ENCODE data around the gene RPS3A.

The RPS3A gene

GRCh38 chr4:151139814-151140213, 40.4 kb downstream of the RPS3A start:
- no peak for DNase-seq (ENCODE audit: low read depth)
- TF ChIP-seq CTCF (IDR thresholded peaks at IDR 0.05; ENCODE audit: control insufficient read depth, insufficient read depth, low read depth, low read length, missing control alignments): no peak
- no peak overlapping the region for H3K4me3 ChIP-seq (ENCODE audit: control insufficient read depth, low read depth, low read length)

GRCh38 chr4:151142758-151143157, 43.3 kb downstream of the RPS3A start:
- TF ChIP-seq CTCF (IDR thresholded peaks at IDR 0.05; ENCODE audit: control insufficient read depth, insufficient read depth, low read depth, low read length, missing control alignments): no peak

GRCh38 chr4:151143162-151143561, 43.7 kb downstream of the RPS3A start:
- TF ChIP-seq CTCF (IDR thresholded peaks at IDR 0.05; ENCODE audit: control insufficient read depth, insufficient read depth, low read depth, low read length, missing control alignments): no peak
- DNase-seq (ENCODE audit: low read depth): no peak
- H3K4me3 ChIP-seq (ENCODE audit: control insufficient read depth, low read depth, low read length): no peak overlapping the region

More at GRCh38 chr4:151142758-151143157, 43.3 kb downstream of the RPS3A start:
- no peak for DNase-seq (ENCODE audit: low read depth)
- no peak overlapping the region for H3K4me3 ChIP-seq (ENCODE audit: control insufficient read depth, low read depth, low read length)

GRCh38 chr4:151143811-151144210, 44.4 kb downstream of the RPS3A start:
- TF ChIP-seq CTCF (IDR thresholded peaks at IDR 0.05; ENCODE audit: control insufficient read depth, insufficient read depth, low read depth, low read length, missing control alignments): no peak
- no peak overlapping the region for H3K4me3 ChIP-seq (ENCODE audit: control insufficient read depth, low read depth, low read length)
- DNase-seq (ENCODE audit: low read depth): no peak

GRCh38 chr4:151144329-151145072, 45.1 kb downstream of the RPS3A start:
- no peak overlapping the region for H3K4me3 ChIP-seq (ENCODE audit: control insufficient read depth, low read depth, low read length)
- no peak for TF ChIP-seq CTCF (IDR thresholded peaks at IDR 0.05; ENCODE audit: control insufficient read depth, insufficient read depth, low read depth, low read length, missing control alignments)
- no peak for DNase-seq (ENCODE audit: low read depth)

GRCh38 chr4:151147000-151147399, 47.6 kb downstream of the RPS3A start:
- no peak for DNase-seq (ENCODE audit: low read depth)
- no peak for TF ChIP-seq CTCF (IDR thresholded peaks at IDR 0.05; ENCODE audit: control insufficient read depth, insufficient read depth, low read depth, low read length, missing control alignments)
- H3K4me3 ChIP-seq (ENCODE audit: control insufficient read depth, low read depth, low read length): no peak overlapping the region
